Activated naive CD8-positive, alpha-beta T cell treated with anti-CD3 and anti-CD28 coated beads for 36 hours (primary cell): ENCODE measurements around the gene IFT27. TPM values are rescaled to one million over a fixed set of nuclear protein-coding genes. Genes with fewer than 3 reads are reported as not detected.

ENCODE experiments used
- DNase-seq: peaks from one replicate; pipeline ENCODE4 v3.0.0; 2021
- H3K27ac Mint-ChIP-seq: one replicate; pipeline ENCODE4 v1.8.0; 2022; ENCODE audit warnings: mild to moderate bottlenecking, moderate library complexity, mixed read lengths
- H3K27me3 Mint-ChIP-seq: one replicate; pipeline ENCODE4 v1.8.0; 2022; ENCODE audit warnings: mild to moderate bottlenecking, mixed read lengths
- H3K36me3 Mint-ChIP-seq: one replicate; pipeline ENCODE4 v1.8.0; 2021; ENCODE audit warnings: mild to moderate bottlenecking, mixed read lengths
- H3K4me1 Mint-ChIP-seq: one replicate; pipeline ENCODE4 v1.8.0; 2021; ENCODE audit warnings: mixed read lengths
- H3K4me3 Mint-ChIP-seq: one replicate; pipeline ENCODE4 v1.8.0; 2022; ENCODE audit warnings: mild to moderate bottlenecking, moderate library complexity, mixed read lengths
- H3K9me3 Mint-ChIP-seq: one replicate; pipeline ENCODE4 v1.8.0; 2022; ENCODE audit warnings: mixed read lengths
- total RNA-seq, 2 experiments: library from RNA; stranded (reverse); gene quantifications; one replicate each; pipeline ENCODE4 v1.2.3, GENCODE V29; 2021

IFT27 gene
- total RNA-seq, result 10 to 100 TPM; 17.3 to 18.2 TPM

- peak within 1 kb of the TSS; percentile 93 for H3K27ac Mint-ChIP-seq
- no peaks in the 10 kb centered on the region for H3K36me3 Mint-ChIP-seq
- DNase-seq, result peak; percentile 94
- H3K4me3 Mint-ChIP-seq, result peak within 1 kb of the TSS; percentile 84
- H3K4me1 Mint-ChIP-seq, result peaks cover 31% of the 10 kb centered on the region
- no peaks in the 10 kb centered on the region for H3K9me3 Mint-ChIP-seq
- no peaks in the 10 kb centered on the region for H3K27me3 Mint-ChIP-seq
Observed at GRCh38 chr22:36775964-36776669, at the start of gene IFT27. IFT27 (minus strand) TSS chr22:36776119; CDS start chr22:36775707, 412 bp downstream.

GRCh38 chr22:36824655-36825054, 48.7 kb upstream of the IFT27 start:
- Mint-ChIP-seq H3K4me1 (no peaks in the 10 kb centered on the region), H3K27me3 (peaks cover 26% of the 10 kb centered on the region), H3K36me3 (no peaks in the 10 kb centered on the region), H3K4me3 (no peak overlapping the region), H3K27ac (no peak overlapping the region), H3K9me3 (no peaks in the 10 kb centered on the region)
- DNase-seq, result no peak

- no peak for DNase-seq
- no peaks in the 10 kb centered on the region for H3K4me1 Mint-ChIP-seq
- H3K36me3 Mint-ChIP-seq, result no peaks in the 10 kb centered on the region
- peaks cover 29% of the 10 kb centered on the region for H3K27me3 Mint-ChIP-seq
- H3K27ac Mint-ChIP-seq, result no peak overlapping the region
- H3K9me3 Mint-ChIP-seq, result no peaks in the 10 kb centered on the region
- no peak overlapping the region for H3K4me3 Mint-ChIP-seq
Observed at GRCh38 chr22:36823186-36823839, 47.4 kb upstream of the IFT27 start.

GRCh38 chr22:36822581-36822980, 46.7 kb upstream of the IFT27 start:
- no peak overlapping the region for H3K4me3 Mint-ChIP-seq
- no peaks in the 10 kb centered on the region for H3K9me3 Mint-ChIP-seq
- peaks cover 36% of the 10 kb centered on the region for H3K27me3 Mint-ChIP-seq
- H3K4me1 Mint-ChIP-seq, result peaks cover 1% of the 10 kb centered on the region
- no peak overlapping the region for H3K27ac Mint-ChIP-seq
- no peak for DNase-seq
- H3K36me3 Mint-ChIP-seq, result no peaks in the 10 kb centered on the region

- H3K4me1 Mint-ChIP-seq, result peaks cover 7% of the 10 kb centered on the region
- no peak overlapping the region for H3K27ac Mint-ChIP-seq
- H3K36me3 Mint-ChIP-seq, result no peaks in the 10 kb centered on the region
- H3K27me3 Mint-ChIP-seq, result peaks cover 57% of the 10 kb centered on the region
- H3K9me3 Mint-ChIP-seq, result no peaks in the 10 kb centered on the region
- no peak overlapping the region for H3K4me3 Mint-ChIP-seq
- DNase-seq, result no peak
Observed at GRCh38 chr22:36819112-36819511, 43.2 kb upstream of the IFT27 start.

- peaks cover 62% of the 10 kb centered on the region for H3K27me3 Mint-ChIP-seq
- H3K36me3 Mint-ChIP-seq, result no peaks in the 10 kb centered on the region
- DNase-seq, result no peak
- no peaks in the 10 kb centered on the region for H3K9me3 Mint-ChIP-seq
- H3K4me3 Mint-ChIP-seq, result no peak overlapping the region
- peaks cover 7% of the 10 kb centered on the region for H3K4me1 Mint-ChIP-seq
- H3K27ac Mint-ChIP-seq, result no peak overlapping the region
Observed at GRCh38 chr22:36818010-36818642, 42.2 kb upstream of the IFT27 start.

- Mint-ChIP-seq H3K36me3 (no peaks in the 10 kb centered on the region), H3K4me1 (peaks cover 7% of the 10 kb centered on the region), H3K9me3 (no peaks in the 10 kb centered on the region), H3K4me3 (no peak overlapping the region), H3K27me3 (peaks cover 68% of the 10 kb centered on the region), H3K27ac (no peak overlapping the region)
- no peak for DNase-seq
Observed at GRCh38 chr22:36817525-36817848, 41.6 kb upstream of the IFT27 start.

- no peaks in the 10 kb centered on the region for H3K36me3 Mint-ChIP-seq
- H3K4me1 Mint-ChIP-seq, result peaks cover 7% of the 10 kb centered on the region
- H3K4me3 Mint-ChIP-seq, result no peak within 1 kb of the TSS
- peak; percentile 5 for DNase-seq
- H3K27me3 Mint-ChIP-seq, result peaks cover 68% of the 10 kb centered on the region
- no peaks in the 10 kb centered on the region for H3K9me3 Mint-ChIP-seq
- no peak within 1 kb of the TSS for H3K27ac Mint-ChIP-seq
Observed at GRCh38 chr22:36816636-36817524, 41.0 kb upstream of the IFT27 start, which contains the start of gene PVALB. PVALB (minus strand) TSS chr22:36817035; CDS start chr22:36817005, 30 bp downstream.

- Mint-ChIP-seq H3K4me1 (peaks cover 7% of the 10 kb centered on the region), H3K9me3 (no peaks in the 10 kb centered on the region), H3K36me3 (no peaks in the 10 kb centered on the region), H3K27me3 (peaks cover 68% of the 10 kb centered on the region), H3K27ac (no peak overlapping the region), H3K4me3 (no peak overlapping the region)
- no peak for DNase-seq
Observed at GRCh38 chr22:36816339-36816635, 40.4 kb upstream of the IFT27 start.

- DNase-seq, result no peak
- no peak overlapping the region for H3K27ac Mint-ChIP-seq
- H3K27me3 Mint-ChIP-seq, result peaks cover 68% of the 10 kb centered on the region
- no peak overlapping the region for H3K4me3 Mint-ChIP-seq
- H3K4me1 Mint-ChIP-seq, result peaks cover 7% of the 10 kb centered on the region
- H3K9me3 Mint-ChIP-seq, result no peaks in the 10 kb centered on the region
- H3K36me3 Mint-ChIP-seq, result no peaks in the 10 kb centered on the region
Observed at GRCh38 chr22:36815558-36816338, 39.8 kb upstream of the IFT27 start.

GRCh38 chr22:36814801-36815200, 38.9 kb upstream of the IFT27 start:
- Mint-ChIP-seq H3K27me3 (peaks cover 67% of the 10 kb centered on the region), H3K27ac (no peak overlapping the region), H3K9me3 (no peaks in the 10 kb centered on the region), H3K4me1 (peaks cover 7% of the 10 kb centered on the region), H3K36me3 (no peaks in the 10 kb centered on the region), H3K4me3 (no peak overlapping the region)
- no peak for DNase-seq

GRCh38 chr22:36811094-36811800, 35.3 kb upstream of the IFT27 start:
- H3K4me1 Mint-ChIP-seq, result peaks cover 19% of the 10 kb centered on the region
- H3K4me3 Mint-ChIP-seq, result no peak overlapping the region
- no peaks in the 10 kb centered on the region for H3K36me3 Mint-ChIP-seq
- peaks cover 37% of the 10 kb centered on the region for H3K27me3 Mint-ChIP-seq
- no peak overlapping the region for H3K27ac Mint-ChIP-seq
- H3K9me3 Mint-ChIP-seq, result no peaks in the 10 kb centered on the region
- DNase-seq, result no peak

GRCh38 chr22:36809351-36809750, 33.4 kb upstream of the IFT27 start:
- no peaks in the 10 kb centered on the region for H3K9me3 Mint-ChIP-seq
- H3K27ac Mint-ChIP-seq, result no peak overlapping the region
- H3K4me3 Mint-ChIP-seq, result no peak overlapping the region

More at GRCh38 chr22:36809351-36809750, 33.4 kb upstream of the IFT27 start:
- no peak for DNase-seq
- Mint-ChIP-seq H3K27me3 (peaks cover 18% of the 10 kb centered on the region), H3K4me1 (peaks cover 16% of the 10 kb centered on the region), H3K36me3 (no peaks in the 10 kb centered on the region)
